ES-I3 (cell line): ENCODE data around the gene PPFIA2.

Experiments used
- H3K36me3 ChIP-seq: 2 replicates; pipeline ENCODE4 v1.6.1; 2013; ENCODE audit warnings: mild to moderate bottlenecking, low read length, control low read depth, moderate library complexity; ENCODE audit not compliant: insufficient read depth
- H3K4me1 ChIP-seq: 2 replicates; pipeline ENCODE4 v1.6.1; 2013; ENCODE audit warnings: mild to moderate bottlenecking, control low read depth, low read length; ENCODE audit not compliant: insufficient read depth
- H3K9ac ChIP-seq: 2 replicates; pipeline ENCODE4 v1.6.1; 2013; ENCODE audit warnings: low read depth, mild to moderate bottlenecking, low read length, moderate library complexity
- H3K9me3 ChIP-seq: 2 replicates; pipeline ENCODE4 v1.6.1; 2013; ENCODE audit warnings: mild to moderate bottlenecking, low read length, moderate library complexity; ENCODE audit not compliant: control insufficient read depth, insufficient read depth

The PPFIA2 gene

DNA sequence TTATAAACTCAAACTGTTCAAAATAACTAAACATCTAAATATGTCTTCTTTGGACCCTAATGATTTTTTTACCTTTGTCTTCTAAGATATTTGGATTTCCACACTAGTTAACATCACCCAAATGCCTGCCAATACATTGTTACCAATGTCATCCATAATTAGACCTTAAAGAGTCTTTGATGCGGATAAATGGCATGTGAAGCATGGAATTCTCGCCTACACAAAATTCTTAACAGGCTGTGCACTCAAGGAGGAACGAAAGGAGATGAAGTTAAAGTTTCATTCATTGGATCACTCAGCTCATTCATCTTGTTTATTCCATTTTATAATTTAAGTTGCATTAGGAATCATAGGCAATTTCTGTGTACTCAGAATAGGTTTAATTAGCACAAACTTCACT is 461.5 kb downstream of the PPFIA2 start:
- Histone ChIP-seq H3K9me3 (no peaks in the 10 kb centered on the region), H3K36me3 (no peaks in the 10 kb centered on the region), H3K9ac (no peak overlapping the region), H3K4me1 (no peaks in the 10 kb centered on the region)

DNA sequence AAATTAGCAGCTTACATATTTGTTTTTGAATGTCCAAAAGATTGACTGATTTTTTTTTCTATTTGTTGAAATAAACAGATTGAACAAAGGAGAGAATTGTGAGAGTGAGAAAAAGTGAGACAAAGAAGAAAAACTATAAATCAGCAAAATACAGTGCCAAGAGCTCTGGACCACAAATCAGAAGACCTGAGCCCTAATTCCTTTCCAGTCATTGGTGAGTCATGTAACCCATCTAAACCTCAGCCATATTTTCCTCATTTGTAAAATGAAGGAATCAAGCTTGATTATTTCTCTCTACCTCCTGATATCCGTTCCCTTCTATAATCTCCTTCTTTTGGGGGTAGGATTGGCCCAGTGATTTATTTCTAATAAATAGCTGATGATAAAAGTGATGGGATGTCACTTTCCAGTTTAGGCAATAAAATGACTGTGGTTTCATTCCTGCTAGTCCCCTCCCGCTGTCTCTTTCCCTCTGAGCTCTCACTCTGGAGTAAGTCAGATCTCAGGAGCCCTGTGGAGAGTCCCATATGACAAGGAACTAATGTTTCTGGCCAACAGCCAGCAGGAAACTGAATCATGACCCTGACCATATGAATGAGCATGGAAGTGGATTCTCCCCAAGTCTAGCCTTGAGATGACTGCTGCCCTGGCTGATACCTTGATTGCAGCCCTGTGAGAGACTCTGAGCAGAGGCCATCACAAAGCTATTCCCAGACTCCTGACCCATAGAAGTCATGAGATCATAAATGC is 462.4 kb downstream of the PPFIA2 start:
- no peaks in the 10 kb centered on the region for H3K9me3 ChIP-seq
- H3K4me1 ChIP-seq, result no peaks in the 10 kb centered on the region
- H3K9ac ChIP-seq, result no peak overlapping the region
- no peaks in the 10 kb centered on the region for H3K36me3 ChIP-seq

DNA sequence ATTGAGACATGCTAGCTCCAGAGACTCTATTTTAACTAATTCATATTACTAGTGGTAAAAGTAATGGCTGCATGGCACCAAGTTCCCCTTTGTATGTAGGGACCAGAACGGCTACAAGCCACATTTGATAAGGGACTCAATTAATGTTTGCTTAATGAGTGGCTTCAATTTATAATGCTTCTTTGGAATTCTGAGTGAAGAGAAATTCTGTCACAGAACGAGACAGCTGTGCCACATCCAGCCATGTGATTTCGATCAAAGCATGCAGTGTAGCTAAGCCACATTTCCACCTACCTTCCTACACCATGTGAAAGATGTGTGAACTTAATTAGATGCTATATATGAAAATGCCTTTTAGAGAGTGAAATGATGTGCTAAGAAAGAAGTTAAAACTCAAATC is 463.9 kb downstream of the PPFIA2 start:
- no peaks in the 10 kb centered on the region for H3K4me1 ChIP-seq
- H3K36me3 ChIP-seq, result no peaks in the 10 kb centered on the region
- H3K9ac ChIP-seq, result no peak overlapping the region
- no peaks in the 10 kb centered on the region for H3K9me3 ChIP-seq

DNA sequence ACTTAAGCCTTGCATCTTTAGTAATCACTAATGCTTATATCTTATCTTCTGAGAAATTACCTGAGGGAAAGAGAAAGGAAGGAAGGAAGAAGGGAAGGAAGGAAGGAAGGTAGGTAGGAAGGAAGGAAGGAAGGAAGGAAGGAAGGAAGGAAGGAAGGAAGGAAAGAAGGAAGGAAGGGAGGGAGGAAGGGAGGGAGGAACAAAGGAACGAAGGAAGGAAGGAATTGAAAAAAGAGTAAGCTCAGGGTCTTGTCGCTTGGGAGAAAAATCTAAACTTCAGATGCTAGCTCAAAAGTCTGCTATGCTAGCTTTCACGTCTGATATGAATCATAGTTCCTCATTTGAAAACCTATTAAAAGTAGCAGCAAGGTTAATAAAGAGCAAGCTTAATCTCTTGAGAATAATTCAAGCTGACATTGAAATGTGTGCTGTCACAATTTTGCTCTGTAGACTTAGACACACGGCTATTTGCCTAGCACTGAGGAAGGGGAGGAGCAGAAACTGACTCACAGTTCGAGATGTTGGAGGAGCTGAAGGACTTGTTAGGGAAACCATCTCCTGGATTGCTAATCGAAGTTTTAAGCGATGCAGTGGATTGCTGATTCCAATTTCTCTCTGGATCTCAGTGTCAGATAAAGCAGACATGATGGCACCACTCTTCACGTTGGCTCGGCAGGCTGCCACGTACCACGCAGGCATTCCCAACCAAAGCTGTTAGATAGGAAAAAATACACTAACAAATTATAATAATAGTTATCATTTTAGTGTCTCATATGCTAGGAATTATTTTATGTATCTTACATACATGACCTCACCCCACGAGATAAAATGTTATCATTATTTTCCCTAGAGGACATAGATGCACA is 464.6 kb downstream of the PPFIA2 start:
- Histone ChIP-seq H3K4me1 (no peaks in the 10 kb centered on the region), H3K36me3 (no peaks in the 10 kb centered on the region), H3K9ac (no peak overlapping the region), H3K9me3 (no peaks in the 10 kb centered on the region)

DNA sequence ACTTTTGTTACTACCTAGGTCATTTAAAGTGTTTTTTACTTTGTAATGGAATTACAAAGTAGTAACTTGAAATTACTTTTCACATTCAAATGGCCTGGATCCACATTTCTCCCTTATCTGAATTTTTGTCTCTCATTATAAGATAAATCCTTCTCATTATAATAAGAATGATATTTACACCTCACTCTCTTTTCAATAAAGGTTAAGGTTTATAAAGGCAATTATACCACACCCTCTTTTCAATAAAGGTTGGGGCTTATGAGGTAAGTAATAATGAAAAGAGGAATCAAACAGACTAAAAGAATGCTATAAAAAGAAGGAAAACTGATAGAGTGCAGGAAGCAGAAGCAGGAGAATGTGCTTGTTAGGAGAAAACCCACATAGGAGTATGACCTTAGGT is 470.5 kb downstream of the PPFIA2 start:
- no peak overlapping the region for H3K9ac ChIP-seq
- no peaks in the 10 kb centered on the region for H3K4me1 ChIP-seq
- H3K36me3 ChIP-seq, result no peaks in the 10 kb centered on the region
- H3K9me3 ChIP-seq, result no peaks in the 10 kb centered on the region

DNA sequence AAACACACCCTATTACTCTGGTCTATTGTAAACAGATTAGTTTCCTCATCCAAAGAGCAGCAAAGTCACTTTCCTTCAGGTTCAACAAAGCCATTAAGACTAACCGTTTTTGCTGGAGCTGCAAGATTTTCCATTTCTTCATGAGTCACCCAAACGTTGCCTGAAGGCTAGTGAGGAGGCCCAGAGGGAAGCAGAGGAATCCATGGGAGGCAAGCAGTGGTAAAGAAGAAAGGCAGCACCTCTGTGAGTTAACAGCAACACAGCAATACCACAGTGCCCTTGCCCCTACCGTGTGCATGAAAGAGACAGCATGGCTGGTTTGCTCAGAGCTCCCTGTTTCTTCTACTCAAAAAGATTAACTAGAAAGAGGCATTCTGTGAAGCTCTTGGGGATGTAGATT is 475.0 kb downstream of the PPFIA2 start:
- no peaks in the 10 kb centered on the region for H3K4me1 ChIP-seq
- no peak overlapping the region for H3K9ac ChIP-seq
- H3K9me3 ChIP-seq, result no peaks in the 10 kb centered on the region
- no peaks in the 10 kb centered on the region for H3K36me3 ChIP-seq

DNA sequence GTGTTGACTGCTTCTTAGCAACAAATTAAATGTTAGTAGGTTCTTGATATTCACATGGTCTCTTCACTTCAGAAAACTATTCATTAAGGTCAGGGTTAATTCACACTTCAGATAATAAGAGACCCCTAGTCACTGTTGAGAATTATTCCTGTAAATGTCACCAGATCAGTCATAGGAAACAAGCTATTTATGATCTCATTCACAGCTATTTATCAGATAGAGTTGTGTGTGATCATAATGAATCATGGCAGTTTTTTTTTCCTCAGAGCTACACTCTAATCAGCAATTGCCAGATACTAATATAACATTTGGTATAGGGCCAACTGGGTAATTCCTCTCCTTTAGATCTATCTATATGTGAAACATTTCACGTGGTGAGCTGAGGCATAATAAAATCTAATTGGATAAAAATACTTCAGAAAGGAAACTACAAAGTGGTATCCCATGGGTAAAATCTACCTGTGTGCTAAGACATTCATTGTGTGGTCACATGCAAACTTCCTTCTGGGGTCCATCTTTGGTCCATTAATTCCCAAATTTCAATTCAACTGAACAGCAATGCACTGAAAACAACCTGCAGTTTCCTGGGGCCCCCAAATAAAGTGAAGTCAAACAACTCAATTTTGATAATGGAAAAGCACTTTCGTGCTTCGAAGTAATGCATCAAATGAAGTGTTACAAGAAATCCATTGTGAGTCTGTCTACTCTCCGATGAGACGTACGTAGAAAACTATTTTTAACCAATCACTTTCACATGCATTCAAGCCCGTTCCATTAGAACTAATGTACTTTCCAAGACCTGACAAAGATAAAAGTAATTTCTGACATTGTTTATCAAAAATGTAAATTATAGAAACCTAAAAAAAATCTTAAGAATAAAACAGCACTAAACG is 484.3 kb downstream of the PPFIA2 start:
- Histone ChIP-seq H3K9ac (no peak overlapping the region), H3K4me1 (no peaks in the 10 kb centered on the region), H3K36me3 (no peaks in the 10 kb centered on the region), H3K9me3 (no peaks in the 10 kb centered on the region)

DNA sequence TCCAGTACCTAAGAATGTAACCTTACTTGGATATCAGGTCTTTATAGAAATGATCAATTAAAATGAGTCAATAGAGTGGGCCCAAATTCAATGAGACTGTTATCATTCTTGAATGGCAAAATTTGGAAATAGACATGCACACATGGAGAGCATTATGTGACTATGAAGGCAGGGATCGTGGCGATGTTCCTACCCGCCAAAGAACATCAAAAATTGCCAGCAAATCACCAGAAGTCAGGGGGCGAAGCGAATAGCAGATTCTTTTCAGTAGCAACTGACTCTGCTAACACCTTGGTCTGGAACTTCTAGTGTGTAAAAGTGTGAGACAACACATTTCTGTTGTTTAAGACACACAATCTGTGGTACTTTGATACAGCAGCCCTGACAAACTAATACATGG is 488.8 kb downstream of the PPFIA2 start:
- H3K9me3 ChIP-seq, result no peaks in the 10 kb centered on the region
- no peaks in the 10 kb centered on the region for H3K4me1 ChIP-seq
- no peaks in the 10 kb centered on the region for H3K36me3 ChIP-seq
- H3K9ac ChIP-seq, result no peak overlapping the region

DNA sequence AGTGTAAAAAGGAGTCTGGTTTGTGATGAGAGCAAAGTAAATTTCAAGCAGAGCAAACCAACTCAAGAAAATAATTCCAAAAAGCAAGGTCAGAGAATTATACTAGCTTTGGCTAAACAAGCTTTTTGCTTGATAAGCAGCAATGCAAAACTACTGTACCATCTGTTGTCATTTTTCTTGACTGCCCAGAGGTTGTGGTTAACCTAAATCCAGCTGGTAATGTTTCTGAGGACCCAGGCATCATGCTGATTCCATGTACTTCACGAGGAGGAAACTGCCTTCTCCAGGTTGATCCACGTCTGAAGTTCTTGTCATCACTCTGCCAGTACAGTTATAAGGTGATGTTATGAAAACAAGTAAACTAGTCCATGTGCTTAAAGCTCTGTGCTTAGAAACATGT is 496.1 kb downstream of the PPFIA2 start:
- Histone ChIP-seq H3K9ac (no peak overlapping the region), H3K4me1 (no peaks in the 10 kb centered on the region), H3K9me3 (no peaks in the 10 kb centered on the region), H3K36me3 (no peaks in the 10 kb centered on the region)

DNA sequence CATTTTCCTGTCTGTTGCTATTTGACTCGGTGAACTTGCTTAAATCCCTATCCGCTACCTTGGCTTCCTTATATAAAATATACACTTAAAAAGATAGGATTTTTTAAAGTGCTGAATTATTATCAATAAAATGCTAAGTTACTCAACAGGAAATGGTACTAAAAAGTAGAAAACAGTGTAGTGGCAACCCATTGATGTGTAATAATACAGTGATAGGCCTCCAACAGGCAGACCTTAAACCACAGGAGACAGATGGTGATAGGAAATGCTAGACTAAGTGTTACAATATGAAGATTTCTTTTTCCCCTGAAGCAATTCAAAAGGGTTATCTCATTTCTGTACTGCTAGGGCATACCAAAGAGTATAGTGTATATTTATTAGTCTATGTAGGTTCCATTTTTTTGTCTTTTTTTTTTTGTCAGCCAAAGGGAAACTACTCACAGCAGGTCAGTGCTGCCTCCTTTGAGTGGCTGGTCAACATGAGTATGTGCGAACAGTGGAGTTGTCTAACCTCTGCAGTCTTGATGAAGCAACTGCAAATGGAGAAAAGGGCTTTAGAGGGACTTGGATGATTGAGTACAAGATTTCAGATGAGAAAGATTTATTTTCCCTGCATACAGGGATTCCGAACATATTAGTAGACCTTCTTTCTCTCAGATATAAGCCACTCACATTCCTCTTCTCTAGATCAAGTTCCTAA is 497.5 kb downstream of the PPFIA2 start:
- no peaks in the 10 kb centered on the region for H3K36me3 ChIP-seq
- H3K9ac ChIP-seq, result no peak overlapping the region
- no peaks in the 10 kb centered on the region for H3K4me1 ChIP-seq
- no peaks in the 10 kb centered on the region for H3K9me3 ChIP-seq

DNA sequence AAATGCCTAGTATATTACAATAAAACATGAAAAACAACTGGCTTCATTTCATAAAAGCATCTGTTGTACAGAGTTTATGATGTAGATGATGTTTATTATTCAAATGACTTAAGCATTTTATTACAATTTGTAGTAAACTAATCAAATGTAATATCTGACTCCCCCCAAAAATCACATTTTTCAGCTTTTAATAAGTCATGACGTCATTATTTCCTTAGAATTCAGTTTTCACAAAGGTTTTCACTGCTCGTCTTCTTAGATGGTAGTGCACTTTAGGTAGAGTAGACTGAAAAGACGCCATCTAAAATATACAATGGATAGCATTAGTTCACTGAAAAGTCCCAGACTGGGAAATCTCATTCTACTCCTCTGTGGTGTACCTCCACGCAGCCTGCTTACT is 499.8 kb downstream of the PPFIA2 start:
- no peak overlapping the region for H3K9ac ChIP-seq

DNA sequence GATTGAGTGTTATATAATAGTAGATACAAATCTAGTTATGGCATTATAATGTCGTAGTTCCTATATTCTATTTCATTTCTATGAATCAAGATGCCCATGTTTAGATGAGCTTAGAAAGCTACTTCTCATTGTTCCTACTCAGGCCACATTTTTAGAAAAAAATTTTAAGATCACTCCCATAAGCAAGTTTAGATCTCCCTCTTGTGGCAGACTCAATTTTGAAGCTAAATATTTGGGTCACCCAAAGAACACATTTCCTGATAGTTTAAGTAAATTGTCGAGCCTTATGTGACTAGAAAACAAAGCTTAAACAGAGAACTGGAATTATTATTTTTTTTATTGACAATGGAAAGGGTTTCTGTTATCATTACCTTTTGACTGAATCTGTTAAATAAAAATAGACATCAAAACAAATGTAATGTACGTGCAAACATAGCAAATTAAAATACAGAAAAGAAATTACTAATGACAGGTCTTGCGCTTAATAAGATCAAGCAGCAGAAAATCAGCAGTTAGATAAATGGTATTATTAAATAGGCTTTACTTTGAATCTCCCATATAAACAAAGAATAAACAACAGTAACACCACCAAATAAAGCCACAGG is 501.1 kb downstream of the PPFIA2 start:
- Histone ChIP-seq H3K4me1 (no peaks in the 10 kb centered on the region), H3K9me3 (no peaks in the 10 kb centered on the region), H3K9ac (no peak overlapping the region), H3K36me3 (no peaks in the 10 kb centered on the region)

More for the DNA sequence above, 499.8 kb downstream of the PPFIA2 start:
- no peaks in the 10 kb centered on the region for H3K9me3 ChIP-seq
- H3K36me3 ChIP-seq, result no peaks in the 10 kb centered on the region
- no peaks in the 10 kb centered on the region for H3K4me1 ChIP-seq

DNA sequence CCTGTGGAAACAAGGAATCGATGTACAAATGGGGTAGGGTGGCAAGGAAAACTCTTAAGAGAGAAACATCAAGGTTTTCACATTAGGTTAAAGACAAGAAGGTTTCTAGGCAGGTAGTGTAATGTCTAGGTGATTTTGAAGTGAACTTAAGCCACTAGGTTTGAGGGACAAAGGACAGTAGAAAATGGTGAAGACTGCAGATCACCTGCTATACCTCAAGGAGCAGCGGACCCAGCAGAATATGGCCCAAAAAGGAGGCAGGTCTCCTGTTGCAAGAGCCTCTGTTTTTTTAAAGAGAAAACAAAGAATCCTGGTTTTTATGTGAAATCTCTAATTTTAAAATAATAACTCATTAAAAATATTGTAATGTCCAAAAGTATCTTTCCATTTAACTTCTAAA is 503.2 kb downstream of the PPFIA2 start:
- Histone ChIP-seq H3K36me3 (no peaks in the 10 kb centered on the region), H3K9ac (no peak overlapping the region)

More for the DNA sequence above, 503.2 kb downstream of the PPFIA2 start:
- Histone ChIP-seq H3K9me3 (no peaks in the 10 kb centered on the region), H3K4me1 (no peaks in the 10 kb centered on the region)
